GM12873 (cell line): ENCODE results near the gene CNDP1.

Source experiments
- TF ChIP-seq, protein P1 (sequence below): IDR thresholded peaks from 2 replicates; pipeline ENCODE4 v1.5.1; 2012; ENCODE audit warnings: low read depth, mild to moderate bottlenecking, moderate library complexity, low read length, control low read depth; ENCODE audit not compliant: insufficient read depth; ENCODE audit errors: missing control alignments

Gene CNDP1

DNA sequence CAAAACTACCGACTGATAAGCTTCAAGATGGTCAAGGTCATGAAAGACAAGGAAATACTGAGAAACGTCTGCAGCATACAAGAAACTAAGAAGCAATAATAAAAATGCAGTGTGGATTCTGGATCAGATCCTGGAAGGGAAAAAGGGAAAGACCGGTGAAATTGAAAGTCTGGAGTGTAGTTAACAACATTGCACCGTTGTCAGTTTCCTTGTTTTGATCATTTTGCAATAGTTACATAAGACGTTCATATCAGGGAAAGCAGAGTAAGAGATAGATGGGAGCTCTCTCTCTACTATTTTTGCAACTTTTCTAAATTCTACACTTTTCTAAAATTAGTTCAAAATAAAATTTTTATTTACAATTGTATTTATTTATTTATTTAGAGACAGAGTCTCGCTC, 48.3 kb downstream of the CNDP1 start:
- TF ChIP-seq, protein P1, sequence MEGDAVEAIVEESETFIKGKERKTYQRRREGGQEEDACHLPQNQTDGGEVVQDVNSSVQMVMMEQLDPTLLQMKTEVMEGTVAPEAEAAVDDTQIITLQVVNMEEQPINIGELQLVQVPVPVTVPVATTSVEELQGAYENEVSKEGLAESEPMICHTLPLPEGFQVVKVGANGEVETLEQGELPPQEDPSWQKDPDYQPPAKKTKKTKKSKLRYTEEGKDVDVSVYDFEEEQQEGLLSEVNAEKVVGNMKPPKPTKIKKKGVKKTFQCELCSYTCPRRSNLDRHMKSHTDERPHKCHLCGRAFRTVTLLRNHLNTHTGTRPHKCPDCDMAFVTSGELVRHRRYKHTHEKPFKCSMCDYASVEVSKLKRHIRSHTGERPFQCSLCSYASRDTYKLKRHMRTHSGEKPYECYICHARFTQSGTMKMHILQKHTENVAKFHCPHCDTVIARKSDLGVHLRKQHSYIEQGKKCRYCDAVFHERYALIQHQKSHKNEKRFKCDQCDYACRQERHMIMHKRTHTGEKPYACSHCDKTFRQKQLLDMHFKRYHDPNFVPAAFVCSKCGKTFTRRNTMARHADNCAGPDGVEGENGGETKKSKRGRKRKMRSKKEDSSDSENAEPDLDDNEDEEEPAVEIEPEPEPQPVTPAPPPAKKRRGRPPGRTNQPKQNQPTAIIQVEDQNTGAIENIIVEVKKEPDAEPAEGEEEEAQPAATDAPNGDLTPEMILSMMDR: no peak

DNA sequence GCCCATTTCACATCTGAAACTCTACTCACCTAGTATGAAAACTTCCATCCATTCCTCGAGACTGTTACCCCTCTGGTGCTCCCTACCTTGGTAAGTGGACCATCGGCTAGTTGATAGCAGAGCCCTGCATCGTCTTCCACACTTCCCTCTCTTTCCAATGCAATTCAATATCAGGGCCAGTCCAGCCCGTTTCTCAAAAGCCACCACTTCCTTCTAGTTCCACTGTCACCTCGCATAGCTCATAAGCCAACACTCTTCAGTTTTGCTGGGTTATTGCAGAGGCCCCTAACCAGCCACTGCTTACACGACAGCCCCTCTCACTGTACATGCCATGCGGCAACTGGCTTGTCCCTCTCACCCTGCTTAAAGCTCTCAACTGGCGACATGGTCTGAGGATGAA, 53.1 kb downstream of the CNDP1 start:
- TF ChIP-seq, protein P1: no peak

DNA sequence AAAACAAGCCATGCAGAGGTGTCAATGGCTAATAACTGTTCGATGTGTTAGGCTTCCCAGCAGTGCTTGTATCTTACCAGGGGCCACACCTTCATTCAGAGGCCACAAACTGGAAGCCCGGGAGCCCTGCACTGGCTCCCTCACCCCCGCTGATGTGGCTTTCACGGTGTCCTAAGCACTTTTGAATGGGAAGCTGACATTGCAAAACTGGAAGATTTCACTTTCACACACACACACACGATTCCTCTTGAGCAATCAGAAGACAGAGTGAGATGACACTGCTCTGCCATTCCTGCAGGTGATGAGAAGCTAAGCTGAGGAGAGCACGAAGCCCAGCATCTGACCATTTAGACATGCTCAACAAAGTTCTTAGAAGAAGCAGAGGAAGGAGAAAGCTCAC, 54.7 kb downstream of the CNDP1 start:
- TF ChIP-seq, protein P1: no peak

DNA sequence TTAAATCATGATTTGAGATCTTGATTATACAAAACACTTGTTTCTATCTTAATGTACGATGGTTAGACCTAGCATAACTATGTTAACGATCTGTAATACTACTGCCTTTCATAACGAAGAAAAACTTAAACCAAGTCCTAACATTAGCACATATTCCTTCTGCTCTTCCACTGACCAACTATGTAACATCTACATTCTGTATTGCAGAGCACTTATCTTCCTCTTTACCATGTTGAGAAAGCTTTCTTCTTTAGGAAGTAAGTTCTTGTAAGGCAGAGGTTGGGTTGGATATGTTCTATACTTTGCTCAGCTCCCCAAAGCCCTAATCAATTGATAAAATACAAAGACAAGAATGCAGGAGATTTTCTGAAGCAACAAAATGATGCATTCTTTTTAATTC, 55.5 kb downstream of the CNDP1 start:
- TF ChIP-seq, protein P1: no peak

DNA sequence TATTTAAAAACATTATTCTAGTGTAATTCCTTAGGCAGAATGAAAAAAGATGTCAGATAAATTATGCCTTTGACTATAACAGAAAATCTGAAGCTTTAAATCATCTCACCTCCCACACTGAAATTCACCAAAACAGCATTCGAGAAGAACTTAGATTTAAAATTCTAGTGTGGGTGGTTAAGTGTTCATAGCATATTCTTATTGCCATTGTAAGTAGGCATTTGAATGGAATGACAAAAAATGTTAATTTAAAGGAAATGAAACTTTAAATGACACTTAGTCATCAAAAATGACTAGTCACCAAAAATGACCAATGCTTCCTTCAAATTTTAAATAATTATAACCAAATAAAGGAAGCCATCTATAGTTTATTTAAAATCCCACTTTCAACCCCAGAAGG, 56.4 kb downstream of the CNDP1 start:
- TF ChIP-seq, protein P1: no peak

DNA sequence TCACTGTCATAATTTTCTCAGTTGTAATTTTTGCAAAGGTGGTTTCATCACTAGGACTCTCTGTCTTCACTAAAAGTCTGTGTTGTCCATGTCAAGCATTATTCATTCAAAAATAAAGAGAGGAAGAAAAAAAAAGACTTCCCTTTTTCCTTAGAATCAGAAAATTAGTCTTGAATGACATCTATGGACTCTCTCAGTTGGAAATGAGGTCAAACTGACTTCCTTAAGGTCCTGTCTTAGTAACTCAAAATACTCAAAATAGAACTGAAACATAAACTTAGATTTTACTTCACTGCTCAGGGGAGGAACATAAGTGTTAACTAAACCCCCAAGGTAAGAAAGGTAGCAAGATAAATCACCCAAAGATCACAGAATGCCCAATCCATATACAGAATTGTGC, 61.1 kb downstream of the CNDP1 start:
- TF ChIP-seq, protein P1: no peak

DNA sequence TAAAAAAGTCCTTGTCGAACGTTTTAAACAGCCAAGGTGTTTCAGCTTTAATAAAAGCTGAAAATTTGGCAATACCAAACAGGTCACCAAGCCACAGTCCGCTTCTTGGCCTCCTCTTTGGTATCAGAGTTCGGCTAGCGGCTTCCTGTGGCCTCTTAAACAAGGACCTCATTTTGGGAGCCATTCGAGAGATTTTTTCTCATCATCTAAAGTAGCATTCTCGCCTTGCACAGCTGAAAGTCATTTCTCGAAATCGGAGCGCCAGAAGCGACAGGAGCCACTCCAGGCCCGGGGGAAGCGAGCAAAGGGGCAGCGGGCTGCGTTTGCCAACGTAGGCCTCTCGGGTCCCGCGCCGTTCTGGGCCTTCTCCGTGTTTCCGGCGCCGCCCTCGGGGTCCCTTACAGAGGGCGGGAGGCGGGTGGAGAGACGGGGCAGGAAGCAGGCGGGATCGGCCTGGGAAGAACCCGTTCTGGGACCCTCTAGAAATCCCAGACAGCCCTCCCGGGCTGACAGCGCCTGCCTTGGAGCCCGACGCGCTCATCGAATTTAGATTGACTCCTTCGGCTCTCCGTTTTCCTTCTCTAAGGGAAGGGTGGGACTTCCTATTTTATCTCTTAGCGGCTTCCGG, 62.8 kb downstream of the CNDP1 start:
- TF ChIP-seq, protein P1: no peak
